Measurements from ENCODE around the gene IKZF1.
A peak's percentile ranks its signal among the peaks of the same experiment; 100 is the strongest.

Gene IKZF1

DNA sequence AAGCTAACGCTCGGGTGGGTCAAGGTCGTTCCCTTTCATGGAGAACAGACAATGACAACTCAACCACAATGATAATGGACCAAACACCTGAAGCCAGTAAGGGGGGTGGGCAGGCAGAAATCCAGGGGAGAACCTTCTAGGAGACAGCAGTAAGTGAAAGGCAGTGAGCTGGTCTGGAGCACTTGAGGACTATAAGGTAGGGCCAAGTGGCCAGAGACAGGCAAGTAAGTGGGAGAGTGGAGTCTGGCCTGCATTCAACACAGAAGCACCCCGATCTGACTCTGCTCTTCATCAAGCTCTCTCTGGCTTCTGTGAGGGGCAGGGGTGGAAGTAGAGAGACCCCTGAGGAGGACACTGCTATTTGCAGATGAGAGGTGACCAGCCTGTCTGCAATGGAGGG lies 7.7 kb upstream of the IKZF1 start:
- H3K9me3 ChIP-seq (replicated peaks; ENCODE audit: insufficient read depth, low read length) = no peaks in the 10 kb centered on the region
- H3K27ac ChIP-seq (ENCODE audit: low read length) = no peak overlapping the region
- H3K36me3 ChIP-seq (replicated peaks; ENCODE audit: insufficient read depth, low read length) = no peaks in the 10 kb centered on the region
- no peaks in the 10 kb centered on the region for H4K20me1 ChIP-seq (ENCODE audit: insufficient read depth, low read length)
- H3K27me3 ChIP-seq (replicated peaks; ENCODE audit: insufficient read depth, low read length) = no peaks in the 10 kb centered on the region
- no peaks in the 10 kb centered on the region for H3K79me2 ChIP-seq (ENCODE audit: low read length)
- H3K9me2 ChIP-seq (replicated peaks; ENCODE audit: insufficient read depth, low read length) = no peaks in the 10 kb centered on the region
- no peak overlapping the region for H3K9ac ChIP-seq (ENCODE audit: low read length)
- TF ChIP-seq, protein P1, sequence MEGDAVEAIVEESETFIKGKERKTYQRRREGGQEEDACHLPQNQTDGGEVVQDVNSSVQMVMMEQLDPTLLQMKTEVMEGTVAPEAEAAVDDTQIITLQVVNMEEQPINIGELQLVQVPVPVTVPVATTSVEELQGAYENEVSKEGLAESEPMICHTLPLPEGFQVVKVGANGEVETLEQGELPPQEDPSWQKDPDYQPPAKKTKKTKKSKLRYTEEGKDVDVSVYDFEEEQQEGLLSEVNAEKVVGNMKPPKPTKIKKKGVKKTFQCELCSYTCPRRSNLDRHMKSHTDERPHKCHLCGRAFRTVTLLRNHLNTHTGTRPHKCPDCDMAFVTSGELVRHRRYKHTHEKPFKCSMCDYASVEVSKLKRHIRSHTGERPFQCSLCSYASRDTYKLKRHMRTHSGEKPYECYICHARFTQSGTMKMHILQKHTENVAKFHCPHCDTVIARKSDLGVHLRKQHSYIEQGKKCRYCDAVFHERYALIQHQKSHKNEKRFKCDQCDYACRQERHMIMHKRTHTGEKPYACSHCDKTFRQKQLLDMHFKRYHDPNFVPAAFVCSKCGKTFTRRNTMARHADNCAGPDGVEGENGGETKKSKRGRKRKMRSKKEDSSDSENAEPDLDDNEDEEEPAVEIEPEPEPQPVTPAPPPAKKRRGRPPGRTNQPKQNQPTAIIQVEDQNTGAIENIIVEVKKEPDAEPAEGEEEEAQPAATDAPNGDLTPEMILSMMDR (IDR thresholded peaks at IDR 0.05; ENCODE audit: low read length) = no peak
- no peak for TF ChIP-seq EZH2 (optimal IDR thresholded peaks at IDR 0.05; ENCODE audit: low read depth, low read length)
- no peak for TF ChIP-seq EZH2phosphoT487 (IDR thresholded peaks at IDR 0.05; ENCODE audit: low read length)
- no peak for DNase-seq
- H3K4me2 ChIP-seq (ENCODE audit: low read depth, low read length) = no peak overlapping the region
- peaks cover 3% of the 10 kb centered on the region; the same call in 1 of the 2 replicates for H3F3A ChIP-seq (ENCODE audit: insufficient read depth, low read length)
- H3K4me1 ChIP-seq (ENCODE audit: low read length) = peaks cover 6% of the 10 kb centered on the region
- H3K4me3 ChIP-seq (ENCODE audit: low read length) = no peak overlapping the region
- no peak overlapping the region for H2AFZ ChIP-seq (ENCODE audit: low read length)

DNA sequence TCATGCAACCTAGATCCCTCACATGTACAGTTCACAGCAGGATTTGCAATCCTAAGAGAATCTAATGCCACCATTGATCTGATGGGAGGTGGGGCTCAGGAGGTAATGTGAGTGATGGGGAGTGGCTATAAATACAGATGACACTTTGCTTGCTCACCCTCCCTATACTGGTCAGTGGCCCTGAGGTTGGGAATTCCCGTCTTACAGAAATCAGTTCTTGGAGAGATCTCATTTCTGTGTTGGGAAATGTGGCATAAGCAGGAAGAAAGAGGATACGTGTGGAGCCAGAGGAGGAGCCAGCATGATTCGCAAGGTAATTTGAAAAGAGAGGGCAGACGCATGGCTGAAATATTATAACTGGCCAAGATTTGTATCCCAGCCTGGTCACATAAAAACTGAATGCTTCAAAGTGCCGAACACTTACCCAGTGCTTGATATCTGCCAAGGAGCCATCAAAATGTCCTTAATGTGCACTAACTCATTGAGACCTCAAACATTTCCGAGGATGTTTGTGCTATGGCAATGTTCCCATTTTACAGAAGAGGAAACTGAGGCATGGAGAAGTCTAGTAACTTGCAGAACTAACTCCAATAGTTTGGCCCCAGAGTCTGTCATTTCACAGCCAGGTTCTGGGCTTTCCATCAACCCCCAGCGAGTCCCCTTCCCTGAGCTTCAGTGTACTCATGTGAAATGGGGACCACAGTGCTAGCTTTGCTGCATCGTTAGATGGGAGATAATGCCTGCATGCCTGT lies 5.5 kb upstream of the IKZF1 start:
- no peak overlapping the region for H3K9ac ChIP-seq (ENCODE audit: low read length)
- H3K4me2 ChIP-seq (ENCODE audit: low read depth, low read length) = no peak overlapping the region
- no peak for DNase-seq
- no peak overlapping the region for H3K27ac ChIP-seq (ENCODE audit: low read length)
- TF ChIP-seq, protein P1 (IDR thresholded peaks at IDR 0.05; ENCODE audit: low read length) = no peak
- TF ChIP-seq EZH2 (optimal IDR thresholded peaks at IDR 0.05; ENCODE audit: low read depth, low read length) (no peak), EZH2phosphoT487 (IDR thresholded peaks at IDR 0.05; ENCODE audit: low read length) (no peak)
- no peaks in the 10 kb centered on the region for H3K9me2 ChIP-seq (replicated peaks; ENCODE audit: insufficient read depth, low read length)
- H3K27me3 ChIP-seq (replicated peaks; ENCODE audit: insufficient read depth, low read length) = no peaks in the 10 kb centered on the region
- H3F3A ChIP-seq (ENCODE audit: insufficient read depth, low read length) = peaks cover 3% of the 10 kb centered on the region; the same call in 1 of the 2 replicates
- H3K79me2 ChIP-seq (ENCODE audit: low read length) = peaks cover 4% of the 10 kb centered on the region; the same call in 1 of the 2 replicates
- H3K4me3 ChIP-seq (ENCODE audit: low read length) = no peak overlapping the region
- H4K20me1 ChIP-seq (ENCODE audit: insufficient read depth, low read length) = no peaks in the 10 kb centered on the region
- H3K9me3 ChIP-seq (replicated peaks; ENCODE audit: insufficient read depth, low read length) = no peaks in the 10 kb centered on the region
- H3K36me3 ChIP-seq (replicated peaks; ENCODE audit: insufficient read depth, low read length) = no peaks in the 10 kb centered on the region
- H3K4me1 ChIP-seq (ENCODE audit: low read length) = peaks cover 6% of the 10 kb centered on the region
- H2AFZ ChIP-seq (ENCODE audit: low read length) = no peak overlapping the region

DNA sequence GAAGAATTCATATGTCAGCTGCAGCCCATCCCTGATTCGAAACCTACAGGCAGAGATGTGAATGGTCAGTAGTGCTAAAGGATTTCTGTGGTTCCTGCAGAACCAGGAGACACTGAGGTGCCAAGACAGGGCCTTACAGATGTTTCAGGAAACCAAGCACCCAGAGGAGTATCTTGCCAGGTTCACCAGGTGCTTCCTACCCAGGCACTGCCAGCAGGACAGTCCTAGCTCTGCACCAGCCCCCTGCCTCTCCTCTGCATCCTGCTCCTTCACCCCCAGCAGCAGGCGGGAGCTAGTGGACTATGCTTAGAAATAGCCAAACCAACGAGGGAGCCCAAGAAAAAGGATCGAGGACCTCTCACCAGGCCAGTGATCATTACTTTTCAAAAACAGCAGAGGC lies 4.2 kb upstream of the IKZF1 start:
- H3K9me2 ChIP-seq (replicated peaks; ENCODE audit: insufficient read depth, low read length) = no peaks in the 10 kb centered on the region
- peaks cover 14% of the 10 kb centered on the region for H3K79me2 ChIP-seq (ENCODE audit: low read length)
- no peaks in the 10 kb centered on the region for H3K36me3 ChIP-seq (replicated peaks; ENCODE audit: insufficient read depth, low read length)
- H3K27ac ChIP-seq (ENCODE audit: low read length) = no peak overlapping the region
- no peak for TF ChIP-seq EZH2 (optimal IDR thresholded peaks at IDR 0.05; ENCODE audit: low read depth, low read length)
- no peak for TF ChIP-seq EZH2phosphoT487 (IDR thresholded peaks at IDR 0.05; ENCODE audit: low read length)
- TF ChIP-seq, protein P1 (IDR thresholded peaks at IDR 0.05; ENCODE audit: low read length) = no peak
- no peaks in the 10 kb centered on the region for H3K27me3 ChIP-seq (replicated peaks; ENCODE audit: insufficient read depth, low read length)
- H3K4me3 ChIP-seq (ENCODE audit: low read length) = no peak overlapping the region
- H2AFZ ChIP-seq (ENCODE audit: low read length) = no peak overlapping the region
- no peak overlapping the region for H3K9ac ChIP-seq (ENCODE audit: low read length)
- peak overlapping the region; percentile 35; the same call in 1 of the 2 replicates for H3K4me2 ChIP-seq (ENCODE audit: low read depth, low read length)
- peaks cover 5% of the 10 kb centered on the region for H3F3A ChIP-seq (ENCODE audit: insufficient read depth, low read length)
- peaks cover 6% of the 10 kb centered on the region for H3K4me1 ChIP-seq (ENCODE audit: low read length)
- no peaks in the 10 kb centered on the region for H3K9me3 ChIP-seq (replicated peaks; ENCODE audit: insufficient read depth, low read length)
- H4K20me1 ChIP-seq (ENCODE audit: insufficient read depth, low read length) = no peaks in the 10 kb centered on the region
- DNase-seq = peak; percentile 39

Measured in MM.1S (cell line).